SK-N-SH (cell line): Measurements from ENCODE around the gene RPL18. TPM values are rescaled to one million over a fixed set of nuclear protein-coding genes. Genes with fewer than 3 reads are reported as not detected.
"Not testable (repeated sequence)": the region's sequence is repeated elsewhere in the genome, so short reads cannot be mapped to it uniquely, and the experiment has no call there.

ENCODE experiments used
- CTCF ChIA-PET: fragments of 300-600, 350-600 bp; formaldehyde crosslinking; extraction: SDS; loops from one replicate; lab custom pipeline; 2021; lab: Yijun Ruan, JAX
- POLR2A ChIA-PET: fragments of 350-600 bp; sonication (Branson Sonifier 250); formaldehyde crosslinking; extraction: SDS; loops from one replicate; lab custom pipeline; 2020; ENCODE audit warnings: antibody characterized with exemption, inconsistent platforms; lab: Yijun Ruan, JAX
- DNase-seq: peaks from one replicate; pipeline ENCODE4 v3.0.0; 2012
- H2AFZ ChIP-seq: fragments of 200-600 bp; sonication (generic); 2 replicates; pipeline ENCODE4 v1.8.1; 2016; ENCODE audit warnings: antibody characterized with exemption, mild to moderate bottlenecking, low read depth
- H3F3A ChIP-seq: fragments of 200-600 bp; sonication (generic); replicated peaks from 2 replicates; pipeline ENCODE3; 2016; ENCODE audit warnings: antibody characterized with exemption, mild to moderate bottlenecking; ENCODE audit not compliant: insufficient read depth
- H3K27ac ChIP-seq, 2 experiments: fragments of 200-500 bp in 1 of 2; fragments of 200-600 bp in 1 of 2; sonication (Bioruptor generic) in 1 of 2; sonication (generic), shearing (Covaris generic) in 1 of 2; 2 replicates each; pipeline versions ENCODE4 v1.5.1 to v1.6.1; 2014 to 2016; ENCODE audit warnings: low read depth in 2 of 2, inconsistent platforms in 1 of 2, low read length in 1 of 2, mild to moderate bottlenecking in 1 of 2, mixed read lengths in 1 of 2
- H3K27me3 ChIP-seq: fragments of 200-600 bp; sonication (generic), shearing (Covaris generic); 2 replicates; pipeline ENCODE4 v1.6.1; 2016; ENCODE audit warnings: mixed run types; ENCODE audit not compliant: insufficient read depth
- H3K36me3 ChIP-seq, 2 experiments: fragments of 200-500 bp in 1 of 2; fragments of 200-600 bp in 1 of 2; sonication (Bioruptor generic) in 1 of 2; sonication (generic) in 1 of 2; replicated peaks in 1 of 2; 2 replicates each; pipeline versions ENCODE3 to v1.5.1; 2014 to 2016; ENCODE audit warnings: low read length in 1 of 2, mild to moderate bottlenecking in 1 of 2; ENCODE audit not compliant: insufficient read depth in 2 of 2, control insufficient read depth in 1 of 2
- H3K4me1 ChIP-seq, 2 experiments: fragments of 200-500 bp in 1 of 2; fragments of 200-600 bp in 1 of 2; sonication (Bioruptor generic) in 1 of 2; sonication (generic), shearing (Covaris generic) in 1 of 2; 2 replicates each; pipeline versions ENCODE4 v1.5.1 to v1.6.1; 2014 to 2016; ENCODE audit warnings: low read depth in 1 of 2, low read length in 1 of 2, mixed run types in 1 of 2; ENCODE audit not compliant: insufficient read depth in 2 of 2, control insufficient read depth in 1 of 2
- H3K4me2 ChIP-seq: fragments of 200-600 bp; sonication (generic), shearing (Covaris generic); 2 replicates; pipeline ENCODE4 v1.6.1; 2017; ENCODE audit warnings: mixed run types
- H3K4me3 ChIP-seq, 2 experiments: fragments of 200-500 bp in 1 of 2; fragments of 200-600 bp in 1 of 2; sonication (Bioruptor generic) in 1 of 2; sonication (generic), shearing (Covaris generic) in 1 of 2; 2 replicates each; pipeline versions ENCODE4 v1.5.1 to v1.8.1; 2014 to 2016; ENCODE audit warnings: low read depth in 2 of 2, inconsistent platforms in 1 of 2, low read length in 1 of 2, mild to moderate bottlenecking in 1 of 2, mixed read lengths in 1 of 2, moderate library complexity in 1 of 2
- H3K79me2 ChIP-seq: fragments of 200-600 bp; sonication (generic); 2 replicates; pipeline ENCODE4 v1.8.1; 2017; ENCODE audit warnings: mild to moderate bottlenecking; ENCODE audit not compliant: insufficient read depth
- H3K9ac ChIP-seq: fragments of 200-600 bp; sonication (generic); 2 replicates; pipeline ENCODE4 v1.6.1; 2017; ENCODE audit warnings: mixed run types
- H3K9me2 ChIP-seq: fragments of 200-600 bp; sonication (generic); 2 replicates; pipeline ENCODE4 v1.6.1; 2017; ENCODE audit warnings: mixed run types
- H3K9me3 ChIP-seq: fragments of 200-600 bp; sonication (generic); 2 replicates; pipeline ENCODE4 v1.6.1; 2017; ENCODE audit warnings: mixed run types, mild to moderate bottlenecking, moderate library complexity
- H4K20me1 ChIP-seq: fragments of 200-600 bp; sonication (generic); 2 replicates; pipeline ENCODE4 v1.6.1; 2017; ENCODE audit warnings: mild to moderate bottlenecking, mixed run types; ENCODE audit not compliant: insufficient read depth
- FOSL2 ChIP-seq: IDR thresholded peaks from 2 replicates; pipeline ENCODE4 v1.4.0; 2012; ENCODE audit warnings: low read depth, mild to moderate bottlenecking, moderate library complexity, borderline replicate concordance
- GABPA ChIP-seq: IDR thresholded peaks from 2 replicates; pipeline ENCODE4 v1.4.0; 2012; ENCODE audit warnings: low read depth, mild to moderate bottlenecking
- NRF1 ChIP-seq: IDR thresholded peaks from 2 replicates; pipeline ENCODE4 v1.6.1; 2012; ENCODE audit warnings: low read depth, mild to moderate bottlenecking, low read length
- TCF12 ChIP-seq: IDR thresholded peaks from 2 replicates; pipeline ENCODE4 v1.4.0; 2012
- WGBS: methylation state at CpG from one replicate; pipeline ENCODE4 v1.1.6; 2017; ENCODE audit warnings: low lambda C conversion rate; 5-methylcytosine and 5-hydroxymethylcytosine counted together
- polyA plus RNA-seq, 3 experiments: library from polyadenylated mRNA; depleted of rRNA; stranded (reverse); fragments of >200 nt; gene quantifications; 2 replicates each; pipeline ENCODE4 v1.2.3, GENCODE V29; 2012
- TF ChIP-seq, protein P1 (sequence below): IDR thresholded peaks from 2 replicates; pipeline ENCODE4 v1.4.0; 2012; ENCODE audit warnings: low read depth, borderline replicate concordance
- TF ChIP-seq, protein P2 (sequence below): fragments of 150-350 bp; IDR thresholded peaks from 2 replicates; pipeline ENCODE4 v1.6.1; 2017; ENCODE audit warnings: antibody characterized with exemption, low read length, low read depth, borderline replicate concordance
- TF ChIP-seq, protein P3 (sequence below): IDR thresholded peaks from 2 replicates; pipeline ENCODE4 v1.6.1; 2012; ENCODE audit warnings: mild to moderate bottlenecking, low read depth, low read length, moderate library complexity

The RPL18 gene
- polyA plus RNA-seq, 1 of the 3 experiments (the other 2 are of a cell fraction): 2,225 TPM

DNA sequence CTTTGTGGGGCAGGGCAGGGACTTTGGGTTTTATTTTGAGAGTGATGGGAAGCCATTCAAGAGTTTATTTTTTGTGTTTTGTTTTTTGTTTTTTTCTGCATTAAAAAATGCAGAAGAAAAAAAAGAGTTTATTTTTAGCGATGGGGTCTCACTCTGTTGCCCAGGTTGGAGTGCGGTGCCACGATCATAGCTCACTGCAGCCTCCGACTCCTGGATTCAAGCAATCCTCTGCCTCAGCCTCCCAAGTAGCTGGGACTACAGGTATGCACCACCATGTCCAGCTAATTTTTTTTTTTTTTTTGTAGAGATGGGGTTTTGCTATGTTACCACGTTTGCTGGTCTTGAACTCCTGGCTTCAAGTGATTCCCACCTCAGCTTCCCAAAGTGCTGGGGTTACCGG lies 39.5 kb upstream of the RPL18 start:
- Histone ChIP-seq H3K9me2 (no peaks in the 10 kb centered on the region), H3K79me2 (no peaks in the 10 kb centered on the region), H3K36me3 (no peaks in the 10 kb centered on the region), H3K4me1 (peaks cover 0 to 12% of the 10 kb centered on the region in 2 experiments; a peak in 1 of 4 replicates), H3K9me3 (no peaks in the 10 kb centered on the region), H3K4me2 (no peak overlapping the region), H3K27ac (no peak overlapping the region), H3K4me3 (no peak overlapping the region), H3K27me3 (no peaks in the 10 kb centered on the region), H3F3A (peaks cover 4% of the 10 kb centered on the region), H4K20me1 (no peaks in the 10 kb centered on the region), H3K9ac (no peak overlapping the region), H2AFZ (no peak overlapping the region)
- CTCF ChIA-PET: interaction anchor here (2.0 kb wide), 1 partner anchor 17 kb away, joined by 6 read pairs; no protein-coding TSS in a partner anchor
- TF ChIP-seq, protein P1, sequence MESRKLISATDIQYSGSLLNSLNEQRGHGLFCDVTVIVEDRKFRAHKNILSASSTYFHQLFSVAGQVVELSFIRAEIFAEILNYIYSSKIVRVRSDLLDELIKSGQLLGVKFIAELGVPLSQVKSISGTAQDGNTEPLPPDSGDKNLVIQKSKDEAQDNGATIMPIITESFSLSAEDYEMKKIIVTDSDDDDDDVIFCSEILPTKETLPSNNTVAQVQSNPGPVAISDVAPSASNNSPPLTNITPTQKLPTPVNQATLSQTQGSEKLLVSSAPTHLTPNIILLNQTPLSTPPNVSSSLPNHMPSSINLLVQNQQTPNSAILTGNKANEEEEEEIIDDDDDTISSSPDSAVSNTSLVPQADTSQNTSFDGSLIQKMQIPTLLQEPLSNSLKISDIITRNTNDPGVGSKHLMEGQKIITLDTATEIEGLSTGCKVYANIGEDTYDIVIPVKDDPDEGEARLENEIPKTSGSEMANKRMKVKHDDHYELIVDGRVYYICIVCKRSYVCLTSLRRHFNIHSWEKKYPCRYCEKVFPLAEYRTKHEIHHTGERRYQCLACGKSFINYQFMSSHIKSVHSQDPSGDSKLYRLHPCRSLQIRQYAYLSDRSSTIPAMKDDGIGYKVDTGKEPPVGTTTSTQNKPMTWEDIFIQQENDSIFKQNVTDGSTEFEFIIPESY: no peak
- TF ChIP-seq GABPA (no peak), FOSL2 (no peak)
- TF ChIP-seq, protein P2, sequence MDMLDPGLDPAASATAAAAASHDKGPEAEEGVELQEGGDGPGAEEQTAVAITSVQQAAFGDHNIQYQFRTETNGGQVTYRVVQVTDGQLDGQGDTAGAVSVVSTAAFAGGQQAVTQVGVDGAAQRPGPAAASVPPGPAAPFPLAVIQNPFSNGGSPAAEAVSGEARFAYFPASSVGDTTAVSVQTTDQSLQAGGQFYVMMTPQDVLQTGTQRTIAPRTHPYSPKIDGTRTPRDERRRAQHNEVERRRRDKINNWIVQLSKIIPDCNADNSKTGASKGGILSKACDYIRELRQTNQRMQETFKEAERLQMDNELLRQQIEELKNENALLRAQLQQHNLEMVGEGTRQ: no peak
- no peak for DNase-seq
- WGBS: 83% methylated on average over 6 of the region's 6 CpGs
- POLR2A ChIA-PET: no interaction called here

DNA sequence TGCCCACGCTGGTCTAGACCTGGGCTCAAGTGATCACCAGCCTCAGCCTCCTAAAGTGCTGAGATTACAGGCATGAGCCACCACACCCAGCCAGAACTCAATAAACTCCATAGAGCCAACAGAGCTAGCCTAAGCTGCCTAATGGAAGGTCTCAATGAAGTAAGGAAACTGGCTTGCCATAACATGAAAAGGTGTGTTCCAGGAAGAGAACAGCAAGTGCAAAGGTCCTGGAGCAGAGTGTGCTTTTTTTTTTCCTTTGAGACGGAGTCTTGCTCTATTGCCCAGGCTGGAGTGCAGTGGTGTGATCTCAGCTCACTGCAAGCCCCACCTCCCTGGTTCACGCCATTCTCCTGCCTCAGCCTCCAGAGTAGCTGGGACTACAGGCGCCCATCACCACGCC lies 38.9 kb upstream of the RPL18 start:
- POLR2A ChIA-PET: interaction anchor here (1.1 kb wide), 1 partner anchor 39 kb away, joined by 3 read pairs; the partner anchor contains the start of genes RPL18 and SPHK2
- H3K4me3 ChIP-seq, DNase-seq, H3K9me2 ChIP-seq, H3K27me3 ChIP-seq, H3K27ac ChIP-seq, H3K36me3 ChIP-seq, H3K9ac ChIP-seq, H4K20me1 ChIP-seq, H3F3A ChIP-seq, H2AFZ ChIP-seq, H3K4me2 ChIP-seq, H3K9me3 ChIP-seq, H3K79me2 ChIP-seq: not testable (repeated sequence)
- H3K4me1 ChIP-seq: peaks cover 0 to 12% of the 10 kb centered on the region in 2 experiments; a peak in 1 of 4 replicates
- 89% methylated on average over 5 of the region's 5 CpGs for WGBS
- CTCF ChIA-PET: interaction anchor here (2.0 kb wide), 1 partner anchor 17 kb away, joined by 6 read pairs; no protein-coding TSS in a partner anchor

DNA sequence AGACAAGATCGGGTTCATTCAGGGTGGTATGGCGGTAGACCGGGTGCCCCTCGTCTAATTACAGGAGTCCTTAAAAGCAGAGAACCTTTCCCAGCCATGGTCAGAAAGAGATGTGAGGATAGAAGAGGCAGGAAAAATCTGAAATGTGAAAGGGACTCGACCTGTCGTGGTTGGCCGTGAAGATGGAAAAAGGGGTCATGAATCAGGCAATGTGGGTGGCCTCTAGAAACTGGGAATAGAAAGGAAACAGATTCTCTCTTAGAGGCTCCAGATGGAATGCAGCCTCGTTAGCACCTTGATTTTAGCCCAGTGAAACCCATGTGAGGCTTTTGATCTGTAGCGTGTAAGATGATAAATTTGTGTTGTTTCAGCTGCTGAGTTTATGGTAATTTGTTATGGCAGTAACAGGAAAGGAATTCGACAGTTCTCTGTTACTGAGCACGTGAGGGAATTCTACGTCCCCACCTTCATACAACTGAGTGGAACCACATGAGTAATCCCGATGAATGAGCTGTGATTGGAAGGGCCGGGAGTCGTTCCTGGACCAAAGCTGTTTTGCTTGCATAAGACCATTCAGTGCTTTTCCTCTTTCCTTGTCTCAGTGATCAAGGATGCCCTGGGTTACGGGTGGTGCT lies 38.0 kb upstream of the RPL18 start:
- TF ChIP-seq, protein P2: no peak
- no peak for TF ChIP-seq NRF1
- TF ChIP-seq, protein P3, sequence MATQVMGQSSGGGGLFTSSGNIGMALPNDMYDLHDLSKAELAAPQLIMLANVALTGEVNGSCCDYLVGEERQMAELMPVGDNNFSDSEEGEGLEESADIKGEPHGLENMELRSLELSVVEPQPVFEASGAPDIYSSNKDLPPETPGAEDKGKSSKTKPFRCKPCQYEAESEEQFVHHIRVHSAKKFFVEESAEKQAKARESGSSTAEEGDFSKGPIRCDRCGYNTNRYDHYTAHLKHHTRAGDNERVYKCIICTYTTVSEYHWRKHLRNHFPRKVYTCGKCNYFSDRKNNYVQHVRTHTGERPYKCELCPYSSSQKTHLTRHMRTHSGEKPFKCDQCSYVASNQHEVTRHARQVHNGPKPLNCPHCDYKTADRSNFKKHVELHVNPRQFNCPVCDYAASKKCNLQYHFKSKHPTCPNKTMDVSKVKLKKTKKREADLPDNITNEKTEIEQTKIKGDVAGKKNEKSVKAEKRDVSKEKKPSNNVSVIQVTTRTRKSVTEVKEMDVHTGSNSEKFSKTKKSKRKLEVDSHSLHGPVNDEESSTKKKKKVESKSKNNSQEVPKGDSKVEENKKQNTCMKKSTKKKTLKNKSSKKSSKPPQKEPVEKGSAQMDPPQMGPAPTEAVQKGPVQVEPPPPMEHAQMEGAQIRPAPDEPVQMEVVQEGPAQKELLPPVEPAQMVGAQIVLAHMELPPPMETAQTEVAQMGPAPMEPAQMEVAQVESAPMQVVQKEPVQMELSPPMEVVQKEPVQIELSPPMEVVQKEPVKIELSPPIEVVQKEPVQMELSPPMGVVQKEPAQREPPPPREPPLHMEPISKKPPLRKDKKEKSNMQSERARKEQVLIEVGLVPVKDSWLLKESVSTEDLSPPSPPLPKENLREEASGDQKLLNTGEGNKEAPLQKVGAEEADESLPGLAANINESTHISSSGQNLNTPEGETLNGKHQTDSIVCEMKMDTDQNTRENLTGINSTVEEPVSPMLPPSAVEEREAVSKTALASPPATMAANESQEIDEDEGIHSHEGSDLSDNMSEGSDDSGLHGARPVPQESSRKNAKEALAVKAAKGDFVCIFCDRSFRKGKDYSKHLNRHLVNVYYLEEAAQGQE: no peak
- TF ChIP-seq TCF12: no peak
- Histone ChIP-seq H3K36me3 (no peaks in the 10 kb centered on the region), H3K4me1 (peaks cover 0 to 12% of the 10 kb centered on the region in 2 experiments; a peak in 1 of 4 replicates), H3K9me2 (no peaks in the 10 kb centered on the region), H3K9ac (no peak overlapping the region), H3F3A (peaks cover 4% of the 10 kb centered on the region), H3K9me3 (no peaks in the 10 kb centered on the region), H3K4me2 (no peak overlapping the region), H2AFZ (no peak overlapping the region), H3K79me2 (no peaks in the 10 kb centered on the region), H4K20me1 (no peaks in the 10 kb centered on the region), H3K27ac (no peak overlapping the region), H3K4me3 (no peak overlapping the region), H3K27me3 (no peaks in the 10 kb centered on the region)
- no peak for DNase-seq
- WGBS: 68% methylated on average over 16 of the region's 16 CpGs
- CTCF ChIA-PET: no interaction called here
- POLR2A ChIA-PET: interaction anchor here (1.1 kb wide), 1 partner anchor 38 kb away, joined by 3 read pairs; the partner anchor contains the start of genes RPL18 and SPHK2
